SK-N-MC (cell line): ENCODE measurements around the gene LRPAP1.
"Not testable (repeated sequence)": the region's sequence is repeated elsewhere in the genome, so short reads cannot be mapped to it uniquely, and the experiment has no call there.

Source experiments
- EZH2 ChIP-seq: fragments of 200-600 bp; sonication (generic); IDR thresholded peaks from one replicate; pipeline ENCODE4 v1.6.1; 2017; ENCODE audit warnings: antibody characterized with exemption
- FOXP2 ChIP-seq: optimal IDR thresholded peaks from 2 replicates; pipeline ENCODE3; 2011; ENCODE audit warnings: mild to moderate bottlenecking, moderate library complexity; ENCODE audit not compliant: insufficient read depth; ENCODE audit errors: extremely low read length, control extremely low read depth
- POLR2AphosphoS5 ChIP-seq: IDR thresholded peaks from 2 replicates; pipeline ENCODE4 v1.6.1; 2012; ENCODE audit warnings: mild to moderate bottlenecking, low read depth, low read length, borderline replicate concordance

GRCh38 chr4:3578052-3578451, 45.8 kb upstream of the LRPAP1 start:
- TF ChIP-seq EZH2, POLR2AphosphoS5, FOXP2: not testable (repeated sequence)
